Panc1 (cell line): ENCODE data around the gene RALGPS2. TPM values are rescaled to one million over a fixed set of nuclear protein-coding genes. Genes with fewer than 3 reads are reported as not detected.

Experiments used
- ATAC-seq: fragments of 200-7000 bp; cut with Tn5 transposase; 2 replicates; pipeline ENCODE4 v1.9.1; 2020; ENCODE audit warnings: mild to moderate bottlenecking, moderate library complexity
- BruUV-seq: library from RNA; stranded (reverse); fragments of 400-500 nt; replicated peaks from 2 replicates; lab custom pipeline; 2021; lab: Mats Ljungman, UMichigan
- CTCF ChIA-PET: fragments of 300-600 bp; sonication (Branson Sonifier 250); formaldehyde crosslinking; loops from one replicate; lab custom pipeline; 2022; ENCODE audit warnings: antibody characterized with exemption; lab: Charles Lee
- POLR2A ChIA-PET: fragments of 300-600 bp; sonication (Branson Sonifier 250); formaldehyde crosslinking; loops from one replicate; lab custom pipeline; 2022; ENCODE audit warnings: antibody characterized with exemption; lab: Charles Lee
- DNase-seq: peaks from one replicate; pipeline ENCODE4 v3.0.0-alpha.2; 2010; ENCODE audit warnings: low read depth, low spot score
- H3K27ac ChIP-seq: 2 replicates; pipeline ENCODE4 v1.5.1; 2011; ENCODE audit warnings: mild to moderate bottlenecking, low read length, inconsistent platforms
- H3K27me3 ChIP-seq: fragments of 200-500 bp; sonication (Bioruptor generic); 2 replicates; pipeline ENCODE4 v1.6.0; 2014; ENCODE audit warnings: low read length, inconsistent platforms; ENCODE audit not compliant: control insufficient read depth, insufficient read depth
- H3K36me3 ChIP-seq: fragments of 200-500 bp; sonication (Bioruptor generic); 2 replicates; pipeline ENCODE4 v1.5.1; 2014; ENCODE audit warnings: inconsistent platforms, mild to moderate bottlenecking, low read length, moderate library complexity; ENCODE audit not compliant: control insufficient read depth, insufficient read depth
- H3K4me1 ChIP-seq: 2 replicates; pipeline ENCODE4 v1.5.1; 2011; ENCODE audit warnings: inconsistent platforms, mild to moderate bottlenecking, low read length, moderate library complexity; ENCODE audit not compliant: control insufficient read depth, insufficient read depth
- H3K4me3 ChIP-seq, 2 experiments: 2 replicates each; pipeline ENCODE4 v1.5.1; 2011 to 2012; ENCODE audit warnings: low read depth in 2 of 2, low read length in 2 of 2, mild to moderate bottlenecking in 2 of 2, inconsistent platforms in 1 of 2, moderate library complexity in 1 of 2
- H3K9me3 ChIP-seq: fragments of 200-500 bp; sonication (Bioruptor generic); 2 replicates; pipeline ENCODE4 v1.5.1; 2014; ENCODE audit warnings: low read depth, mild to moderate bottlenecking, inconsistent platforms, low read length, moderate library complexity; ENCODE audit not compliant: control insufficient read depth, insufficient read depth
- POLR2AphosphoS5 ChIP-seq: IDR thresholded peaks from 2 replicates; pipeline ENCODE4 v1.6.1; 2012; ENCODE audit warnings: mild to moderate bottlenecking, low read depth, low read length, moderate library complexity
- REST ChIP-seq, 2 experiments: IDR thresholded peaks; 2 replicates each; pipeline ENCODE4 v1.6.1; 2011 to 2012; ENCODE audit warnings: low read depth in 2 of 2, control low read depth in 1 of 2, low read length in 1 of 2, mild to moderate bottlenecking in 1 of 2, moderate library complexity in 1 of 2; ENCODE audit not compliant: insufficient read depth in 1 of 2
- SIN3A ChIP-seq: IDR thresholded peaks from 2 replicates; pipeline ENCODE4 v1.6.1; 2012; ENCODE audit warnings: low read depth, mild to moderate bottlenecking, low read length, moderate library complexity, borderline replicate concordance; ENCODE audit not compliant: insufficient read depth
- TCF7L2 ChIP-seq: IDR thresholded peaks from 2 replicates; pipeline ENCODE4 v1.6.1; 2011; ENCODE audit warnings: mild to moderate bottlenecking, low read depth, low read length, inconsistent platforms
- in situ Hi-C: cut with HindIII; loops from 2 replicates; pipeline ENCODE4 v1.10.0; 2016; ENCODE audit warnings: low sequenced_read_pairs, low pct_unique_long_range_greater_than_20kb
- intact Hi-C: fragments of 100-400 bp; cut with micrococcal nuclease; formaldehyde crosslinking; loops from one replicate; pipeline ENCODE4 v1.10.0; 2022; ENCODE audit not compliant: unreplicated experiment
- total RNA-seq: library from RNA; stranded (reverse); gene quantifications from one replicate; pipeline ENCODE4 v1.2.1, GENCODE V29; 2021; ENCODE audit not compliant: unreplicated experiment
- TF ChIP-seq, protein P1 (sequence below): fragments of 450-650 bp; IDR thresholded peaks from 2 replicates; pipeline ENCODE4 v1.5.1; 2017; ENCODE audit warnings: mild to moderate bottlenecking

The RALGPS2 gene
- total RNA-seq, 1 experiment from 2014 or later, result 5.4 TPM

- no peaks in the 10 kb centered on the region for H3K9me3 ChIP-seq
- TF ChIP-seq POLR2AphosphoS5 (no peak), SIN3A (no peak), REST (IDR thresholded peaks at IDR 0.05; ENCODE audit: insufficient read depth in 1 of 2, low read depth in 2 of 2, low read length in 1 of 2) (no peak), TCF7L2 (no peak)
- TF ChIP-seq, protein P1, sequence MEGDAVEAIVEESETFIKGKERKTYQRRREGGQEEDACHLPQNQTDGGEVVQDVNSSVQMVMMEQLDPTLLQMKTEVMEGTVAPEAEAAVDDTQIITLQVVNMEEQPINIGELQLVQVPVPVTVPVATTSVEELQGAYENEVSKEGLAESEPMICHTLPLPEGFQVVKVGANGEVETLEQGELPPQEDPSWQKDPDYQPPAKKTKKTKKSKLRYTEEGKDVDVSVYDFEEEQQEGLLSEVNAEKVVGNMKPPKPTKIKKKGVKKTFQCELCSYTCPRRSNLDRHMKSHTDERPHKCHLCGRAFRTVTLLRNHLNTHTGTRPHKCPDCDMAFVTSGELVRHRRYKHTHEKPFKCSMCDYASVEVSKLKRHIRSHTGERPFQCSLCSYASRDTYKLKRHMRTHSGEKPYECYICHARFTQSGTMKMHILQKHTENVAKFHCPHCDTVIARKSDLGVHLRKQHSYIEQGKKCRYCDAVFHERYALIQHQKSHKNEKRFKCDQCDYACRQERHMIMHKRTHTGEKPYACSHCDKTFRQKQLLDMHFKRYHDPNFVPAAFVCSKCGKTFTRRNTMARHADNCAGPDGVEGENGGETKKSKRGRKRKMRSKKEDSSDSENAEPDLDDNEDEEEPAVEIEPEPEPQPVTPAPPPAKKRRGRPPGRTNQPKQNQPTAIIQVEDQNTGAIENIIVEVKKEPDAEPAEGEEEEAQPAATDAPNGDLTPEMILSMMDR, result no peak
- no peak overlapping the region for H3K27ac ChIP-seq
- ATAC-seq (no peak), DNase-seq (no peak)
- in situ Hi-C loops, result no loop called here
- ChIA-PET POLR2A (no interaction called here), CTCF (no interaction called here)
- H3K27me3 ChIP-seq, result no peaks in the 10 kb centered on the region; the same call in 1 of the 2 replicates
- H3K4me3 ChIP-seq, result no peak overlapping the region
- H3K36me3 ChIP-seq, result no peaks in the 10 kb centered on the region
- intact Hi-C loops, result no loop called here
- H3K4me1 ChIP-seq, result no peaks in the 10 kb centered on the region
- no TSS peak for BruUV-seq
Measured at GRCh38 chr1:178954937-178955336, 229.9 kb downstream of the RALGPS2 start.

DNA sequence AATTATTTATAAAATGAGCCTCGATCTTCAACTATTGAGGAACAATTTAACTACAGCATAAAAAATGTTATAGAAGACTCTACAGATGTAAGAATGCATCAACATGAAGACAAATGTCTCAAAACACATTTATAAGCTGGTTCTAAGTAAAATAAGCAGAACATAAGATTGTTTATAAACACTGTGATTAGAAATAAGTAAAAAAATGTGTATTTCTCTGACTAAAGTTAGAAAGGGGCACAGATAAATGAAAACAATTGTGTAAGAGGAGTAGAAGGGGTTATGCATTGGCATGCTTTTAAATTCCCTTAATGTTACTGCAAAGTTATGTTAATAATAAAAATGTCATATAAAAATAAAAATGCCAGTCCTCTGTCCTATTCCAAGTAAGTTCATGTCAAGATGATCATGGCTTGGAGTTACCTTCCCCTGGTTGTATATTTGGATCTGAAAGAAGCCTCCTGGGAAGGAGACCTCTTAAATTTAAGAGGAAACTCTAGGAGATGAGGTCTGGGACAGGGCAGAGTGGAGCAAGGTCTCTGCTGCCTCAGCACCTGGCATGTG, 230.4 kb downstream of the RALGPS2 start:
- TF ChIP-seq TCF7L2 (no peak), REST (IDR thresholded peaks at IDR 0.05; ENCODE audit: insufficient read depth in 1 of 2, low read depth in 2 of 2, low read length in 1 of 2) (no peak), SIN3A (no peak), POLR2AphosphoS5 (no peak)
- TF ChIP-seq, protein P1, result no peak
- intact Hi-C loops, result no loop called here
- POLR2A ChIA-PET, result no interaction called here

More for the DNA sequence above, 230.4 kb downstream of the RALGPS2 start:
- Histone ChIP-seq H3K4me3 (no peak overlapping the region), H3K27ac (no peak overlapping the region), H3K4me1 (no peaks in the 10 kb centered on the region), H3K27me3 (no peaks in the 10 kb centered on the region; the same call in 1 of the 2 replicates), H3K9me3 (no peaks in the 10 kb centered on the region), H3K36me3 (no peaks in the 10 kb centered on the region)
- in situ Hi-C loops, result no loop called here
- no TSS peak for BruUV-seq
- no peak for ATAC-seq
- CTCF ChIA-PET, result no interaction called here
- DNase-seq, result no peak
